Cerebellar cortex (tissue), 1 donor: ENCODE data around the gene CTDSP2.
A peak's percentile ranks its signal among the peaks of the same experiment; 100 is the strongest.
"Not testable (repeated sequence)": the region's sequence is repeated elsewhere in the genome, so short reads cannot be mapped to it uniquely, and the experiment has no call there.

Experiments
- DNase-seq: peaks from one replicate; pipeline ENCODE4 v3.0.0-alpha.2; 2015; ENCODE audit warnings: low spot score

CTDSP2 gene

DNA sequence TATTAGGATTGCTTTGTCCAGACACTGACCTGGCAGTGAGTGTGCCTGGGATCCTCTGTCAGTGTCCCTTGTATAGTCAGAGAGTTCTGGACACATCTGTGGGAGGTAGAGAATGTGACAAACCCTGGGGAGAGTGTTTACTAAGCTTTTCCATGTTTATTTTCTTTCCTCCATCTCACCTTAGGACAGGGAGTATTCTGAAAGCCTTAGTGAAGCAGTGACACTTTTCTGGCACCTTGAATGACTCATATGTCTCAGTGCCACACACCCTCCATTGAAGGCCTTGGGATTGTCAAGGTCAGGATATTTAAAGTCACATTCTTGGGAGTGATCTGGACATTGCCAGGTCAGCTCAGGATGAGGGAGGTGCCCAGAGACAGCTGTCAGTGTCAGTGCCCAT, 34.9 kb upstream of the CTDSP2 start:
- DNase-seq = no peak

GRCh38 chr12:57881035-57881434, 34.5 kb upstream of the CTDSP2 start:
- not testable (repeated sequence) for DNase-seq

GRCh38 chr12:57877876-57878275, 31.3 kb upstream of the CTDSP2 start:
- DNase-seq = no peak

DNA sequence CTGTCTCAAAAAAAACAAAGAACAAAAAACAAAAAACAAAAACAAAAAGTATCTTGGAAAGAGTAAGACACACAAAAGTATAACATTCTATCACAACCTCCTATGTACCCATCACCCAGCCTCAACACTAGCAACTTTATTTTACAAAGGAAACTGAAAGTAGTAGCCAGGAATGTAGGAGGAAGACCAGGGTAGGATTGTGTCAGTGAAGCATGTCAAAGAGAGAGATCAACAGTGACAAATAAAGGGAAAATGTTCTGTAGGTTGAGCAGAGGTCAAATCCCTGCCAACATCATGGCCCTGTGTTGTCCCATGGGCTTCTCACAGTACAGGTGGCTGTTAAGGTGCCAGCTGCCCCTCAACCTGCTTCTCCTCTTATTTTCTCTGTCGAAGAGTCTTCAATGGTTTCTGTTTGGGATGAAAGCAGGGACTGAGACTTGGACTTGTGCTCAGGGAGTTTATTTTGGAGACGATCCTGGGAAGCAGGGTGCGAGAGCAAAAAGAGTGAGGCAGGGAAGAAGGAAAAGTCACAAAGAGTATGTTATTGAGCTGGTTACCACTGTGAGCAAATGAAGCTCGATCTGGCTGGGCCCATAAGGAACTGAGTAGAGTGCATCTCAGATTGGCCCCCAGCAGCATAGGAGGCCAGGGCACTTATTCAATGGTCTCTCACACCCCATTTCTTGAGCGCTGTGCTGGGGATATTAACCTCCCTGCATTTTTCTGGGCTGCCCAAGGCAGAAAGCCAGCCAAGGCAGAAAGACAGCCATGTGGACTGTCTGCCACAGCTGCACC, 29.4 kb upstream of the CTDSP2 start:
- no peak for DNase-seq

DNA sequence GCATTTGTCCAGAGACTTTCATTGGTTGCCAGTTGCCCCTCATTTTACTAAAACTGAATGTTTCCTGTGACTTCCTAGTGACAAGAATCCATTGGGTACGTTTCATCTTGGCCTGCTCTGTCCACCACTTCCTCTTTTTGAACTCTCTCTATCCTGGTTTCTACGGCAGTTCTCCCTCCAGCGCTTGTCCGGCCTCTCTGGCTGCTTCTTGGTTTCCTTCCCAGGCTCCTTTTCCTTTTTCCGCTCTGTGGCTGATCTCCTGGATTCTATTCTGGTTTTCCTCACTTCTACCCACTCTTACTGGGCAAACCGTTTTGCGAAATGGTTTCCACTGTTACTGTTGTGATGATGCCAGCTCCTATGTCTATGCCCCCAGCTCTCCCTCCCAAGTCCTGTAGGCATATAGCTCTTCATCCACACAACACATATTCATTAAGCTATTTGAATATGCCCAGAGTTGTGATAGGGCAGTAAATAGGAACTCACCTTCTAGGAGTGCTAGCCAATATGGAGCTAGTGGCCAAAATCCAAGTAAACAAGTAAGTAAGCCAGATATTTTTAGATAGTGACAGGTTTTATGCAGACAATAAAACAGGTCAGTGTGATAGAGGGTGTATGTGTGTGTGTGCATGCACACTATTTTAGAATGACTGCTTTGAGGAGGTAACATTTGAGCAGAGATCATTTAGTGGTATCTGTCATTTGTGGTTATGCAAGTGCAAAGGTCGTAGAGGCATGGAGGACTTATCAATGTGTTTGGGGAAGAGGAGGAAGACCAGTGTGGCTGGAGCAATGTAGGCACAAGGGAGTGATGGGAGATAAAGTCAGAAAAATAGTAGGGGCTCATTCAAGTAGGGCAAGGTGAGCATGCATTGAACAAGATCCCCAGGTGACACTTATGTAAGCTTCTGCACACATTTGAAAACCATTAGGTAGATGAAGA, 27.9 kb upstream of the CTDSP2 start:
- peak; percentile 93 for DNase-seq

GRCh38 chr12:57872362-57872761, 25.8 kb upstream of the CTDSP2 start:
- DNase-seq = peak; percentile 59

DNA sequence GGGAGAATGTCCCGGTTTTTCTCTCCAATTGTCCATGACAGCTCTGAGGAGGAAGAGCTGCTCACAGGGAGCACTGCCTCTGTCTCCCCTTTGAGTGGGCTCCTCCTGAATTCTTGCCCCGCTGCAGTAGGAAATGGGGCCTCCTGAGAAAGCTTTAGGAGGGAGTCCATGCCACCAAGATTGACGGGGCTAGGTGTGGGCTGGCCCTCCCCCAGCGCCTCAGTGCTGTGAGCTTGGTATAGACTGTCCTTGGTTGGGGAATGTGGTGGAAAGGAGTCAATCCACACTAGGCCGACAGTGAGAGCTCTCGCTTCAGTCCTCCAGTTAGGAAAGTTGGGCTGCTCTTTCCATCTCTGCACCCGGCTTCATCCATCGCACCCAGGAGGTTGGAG, 23.4 kb upstream of the CTDSP2 start:
- no peak for DNase-seq

DNA sequence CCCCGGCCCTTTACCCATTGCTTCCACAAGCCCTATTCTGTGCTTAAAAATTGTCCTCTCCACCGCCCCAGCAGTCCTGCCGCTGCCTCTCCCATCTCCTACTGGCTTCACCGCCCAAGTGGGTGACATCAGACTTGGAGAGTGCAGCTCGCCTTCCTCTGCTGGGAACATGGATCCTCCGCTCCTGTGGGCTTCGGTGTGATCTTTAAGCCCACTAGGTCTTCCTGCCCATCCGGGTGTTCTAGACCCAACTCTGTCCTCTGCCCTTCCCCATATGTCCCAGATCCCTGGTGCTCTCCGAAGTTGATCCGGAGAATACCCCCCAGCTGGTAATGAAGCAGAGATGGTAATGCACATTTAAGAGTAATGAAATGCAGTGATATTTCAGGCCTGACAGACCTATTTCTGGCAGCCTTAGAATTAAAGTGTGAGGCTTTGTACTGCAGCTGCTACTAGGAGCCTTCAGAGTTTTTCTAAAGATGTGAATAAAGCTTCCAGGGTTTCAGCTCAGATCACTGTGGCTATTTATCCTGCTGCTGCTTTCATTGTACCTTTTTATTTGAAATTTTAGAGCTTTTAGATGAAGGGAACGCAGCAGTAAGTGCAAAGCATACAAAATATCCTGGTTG, 22.9 kb upstream of the CTDSP2 start:
- no peak for DNase-seq

- peak; percentile 85 for DNase-seq
Measured at GRCh38 chr12:57868851-57869268, 22.3 kb upstream of the CTDSP2 start.

DNA sequence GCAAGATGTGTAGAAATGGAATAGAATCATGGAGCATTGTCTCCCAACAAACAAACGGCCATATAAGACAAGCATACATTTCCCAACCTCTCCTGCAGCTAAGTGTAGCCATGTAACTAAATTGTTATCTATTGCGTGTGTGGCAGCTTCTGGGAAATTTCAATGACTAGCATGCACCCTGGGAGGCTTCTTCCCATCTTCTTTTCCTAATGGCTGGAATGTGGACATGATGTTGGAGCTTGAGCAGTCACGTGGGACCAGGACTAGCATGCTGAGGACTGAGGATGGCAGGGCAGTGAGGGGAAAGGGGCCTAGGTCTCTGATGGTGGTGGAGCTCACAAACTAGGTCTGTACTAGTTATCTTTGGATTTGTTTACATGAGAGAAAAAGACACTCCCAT, 21.7 kb upstream of the CTDSP2 start:
- DNase-seq = no peak

DNA sequence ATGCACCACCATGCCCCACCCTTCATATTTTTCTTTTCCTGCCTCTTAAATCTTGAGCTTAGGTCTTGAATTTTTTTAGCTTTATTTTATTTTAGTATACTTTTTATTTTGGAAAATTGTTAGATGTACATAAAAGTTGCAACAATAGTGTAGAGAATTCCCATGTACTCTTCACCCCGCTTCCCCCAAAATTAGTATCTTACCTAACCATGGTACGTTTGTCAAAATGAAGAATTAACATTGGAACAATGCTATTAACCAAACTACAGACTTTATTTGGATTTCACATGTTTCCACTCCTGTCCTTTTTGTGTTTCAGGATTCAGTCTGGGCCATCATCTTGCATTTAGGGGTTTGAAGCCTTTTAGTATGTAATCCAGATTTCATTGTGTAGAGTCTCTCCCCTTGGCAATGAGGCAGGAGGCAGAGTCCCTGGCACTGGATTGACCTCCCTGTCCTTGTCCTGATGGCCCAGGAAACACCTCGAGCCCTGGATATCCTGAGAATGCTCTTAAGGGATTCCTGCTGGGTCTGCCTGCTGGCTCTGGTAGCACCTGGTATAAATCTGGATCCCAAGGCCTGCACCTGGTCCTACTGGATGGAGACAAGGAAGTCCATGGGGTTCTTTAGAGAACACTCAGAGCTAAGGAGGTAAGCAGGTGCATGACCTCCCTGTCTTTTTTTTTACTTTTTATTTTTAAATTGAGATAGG, 19.9 kb upstream of the CTDSP2 start:
- peak; percentile 53 for DNase-seq

DNA sequence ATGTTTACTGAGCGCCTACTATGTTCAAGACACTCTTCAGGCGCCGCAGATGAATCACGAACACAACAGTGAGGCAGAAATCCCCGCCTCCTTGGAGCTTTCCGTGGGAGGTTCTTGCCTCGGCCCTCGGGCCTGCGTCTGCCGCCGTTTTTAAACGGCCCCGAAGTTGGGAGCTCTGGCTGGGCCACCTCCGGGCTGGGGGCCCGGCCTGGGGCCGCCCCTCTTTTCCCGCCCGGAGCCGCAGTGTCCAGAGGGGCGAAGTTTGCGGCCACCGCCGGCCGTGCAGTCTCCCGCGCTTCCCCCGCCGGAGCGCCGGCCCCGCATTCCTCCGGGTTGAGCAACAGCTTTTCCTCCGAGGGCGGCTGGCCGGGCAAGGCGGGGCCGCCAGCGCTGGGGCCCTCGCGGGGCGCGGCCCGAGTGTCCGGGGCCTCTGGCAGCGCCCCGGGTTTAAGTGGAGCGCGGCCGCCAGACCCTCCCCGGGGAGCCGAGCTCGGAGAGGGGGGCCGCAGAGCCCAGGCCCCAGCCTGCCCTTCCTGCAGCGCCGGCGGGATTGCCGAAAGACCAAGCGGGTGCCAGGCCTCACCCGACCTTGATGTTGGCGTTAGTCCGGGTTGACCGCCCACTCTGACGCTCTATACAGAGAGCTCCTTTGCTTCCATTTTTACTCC, 18.7 kb upstream of the CTDSP2 start:
- peak; percentile 63 for DNase-seq

- DNase-seq = peak; percentile 92
Measured at GRCh38 chr12:57864442-57865083, 18.0 kb upstream of the CTDSP2 start.

DNA sequence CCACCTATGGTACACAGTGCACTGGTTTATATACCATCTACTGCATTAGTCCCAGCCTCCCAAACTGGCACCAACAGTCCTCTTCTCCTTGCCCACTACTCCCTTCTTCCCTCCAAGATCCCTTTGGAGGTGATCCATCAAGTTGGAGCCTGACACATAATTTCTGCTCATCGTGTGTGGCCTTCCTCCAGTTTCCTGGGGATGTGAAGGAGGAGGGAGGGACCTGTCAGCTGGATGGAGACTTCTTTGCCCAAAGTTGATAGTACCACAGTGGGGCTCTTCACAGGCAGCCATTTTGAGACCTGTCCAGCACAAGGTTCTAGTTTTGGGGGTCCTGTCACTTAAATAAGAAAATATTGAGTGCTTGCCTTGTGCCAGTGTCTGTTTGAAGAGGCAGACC, 17.1 kb upstream of the CTDSP2 start:
- DNase-seq = no peak

- no peak for DNase-seq
Measured at GRCh38 chr12:57861967-57862366, 15.4 kb upstream of the CTDSP2 start.

DNA sequence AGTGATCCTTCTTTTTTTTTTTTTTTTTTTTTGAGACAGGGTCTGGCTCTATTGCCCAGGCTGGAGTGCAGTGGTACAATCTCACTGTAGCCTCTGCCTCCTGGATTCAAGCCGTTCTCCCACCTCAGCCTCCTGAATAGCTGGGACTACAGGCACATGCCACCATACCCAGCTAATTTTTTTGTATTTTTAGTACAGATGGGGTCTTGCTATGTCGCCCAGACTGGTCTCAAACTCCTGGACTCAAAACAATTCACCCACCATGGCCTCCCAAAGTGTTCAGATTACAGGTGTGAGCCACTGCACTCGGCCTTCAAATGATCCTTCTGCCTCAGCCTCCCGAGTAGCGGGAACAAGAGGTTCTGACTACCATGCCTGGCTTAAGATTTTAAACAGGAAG, 14.4 kb upstream of the CTDSP2 start:
- DNase-seq = not testable (repeated sequence)

- DNase-seq = no peak
Measured at GRCh38 chr12:57859121-57859520, 12.6 kb upstream of the CTDSP2 start.

DNA sequence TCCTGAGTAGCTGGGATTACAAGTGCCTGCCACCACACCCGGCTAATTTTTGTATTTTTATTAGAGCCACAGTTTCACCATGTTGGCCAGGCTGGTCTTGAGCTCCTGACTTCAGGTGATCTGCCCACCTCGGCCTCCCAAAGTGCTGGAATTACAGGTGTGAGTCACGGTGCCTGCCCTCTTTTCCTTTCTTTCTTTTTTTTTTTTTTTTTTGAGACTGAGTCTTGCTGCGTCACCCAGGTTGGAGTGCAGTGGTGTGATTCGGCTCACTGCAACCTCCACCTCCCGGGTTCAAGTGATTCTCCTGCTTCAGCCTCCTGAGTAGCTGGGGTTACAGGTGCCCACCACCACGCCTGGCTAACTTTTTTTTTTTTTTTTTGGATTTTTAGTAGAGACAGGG, 11.6 kb upstream of the CTDSP2 start:
- DNase-seq = not testable (repeated sequence)

- no peak for DNase-seq
Measured at GRCh38 chr12:57854965-57855364, 8.4 kb upstream of the CTDSP2 start.

DNA sequence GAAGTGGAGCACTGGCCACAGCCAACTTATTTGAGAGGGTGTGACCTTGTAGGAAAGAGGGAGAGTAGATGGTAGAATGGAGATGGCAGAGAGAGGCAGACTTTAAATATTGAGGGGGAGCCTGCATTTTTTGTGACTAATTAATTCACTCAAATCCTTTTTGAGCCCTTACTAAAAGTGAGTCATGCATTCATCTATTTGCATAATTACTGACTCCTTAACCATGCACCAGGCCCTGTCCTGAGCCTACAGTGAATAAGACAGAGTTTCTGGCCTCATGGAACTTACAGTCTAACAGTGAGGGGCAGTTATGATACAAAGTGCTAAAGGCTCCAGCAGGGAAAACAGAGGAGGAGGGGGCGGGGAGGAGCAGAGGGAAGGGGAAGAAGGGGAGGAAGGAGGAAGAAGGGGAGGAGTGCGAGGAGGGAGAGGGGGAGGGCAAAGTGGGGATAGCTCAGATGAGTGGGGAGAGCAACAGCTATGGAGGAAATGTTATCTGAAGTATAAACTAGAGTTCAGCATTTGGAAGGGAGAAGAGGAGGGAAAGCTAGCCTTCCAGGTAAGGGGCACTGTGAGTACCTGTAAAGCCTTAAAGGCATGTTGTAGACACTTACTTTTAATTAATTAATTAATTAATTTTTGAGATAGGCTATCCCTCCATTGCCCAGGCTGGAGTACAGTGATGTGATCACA, 7.5 kb upstream of the CTDSP2 start:
- DNase-seq = no peak
